Amniotic stem cell (primary cell): ENCODE results near the gene TMPRSS11E.
"Not testable (repeated sequence)": the region's sequence is repeated elsewhere in the genome, so short reads cannot be mapped to it uniquely, and the experiment has no call there.

ENCODE experiments used
- DNase-seq: peaks from one replicate; lab custom pipeline; 2025; lab: John Stamatoyannopoulos, UW

Gene TMPRSS11E

GRCh38 chr4:68447201-68447600 is at the start of gene TMPRSS11E:
TMPRSS11E (plus strand) TSS chr4:68447463; CDS start chr4:68447513, 50 bp downstream.
- DNase-seq = no peak

- DNase-seq = no peak
These were observed 48.0 kb upstream of the TMPRSS11E start for GRCh38 chr4:68399306-68399705.

- no peak for DNase-seq
These were observed 46.0 kb upstream of the TMPRSS11E start for GRCh38 chr4:68401231-68401630.

- DNase-seq = no peak
These were observed 43.1 kb upstream of the TMPRSS11E start for GRCh38 chr4:68404153-68404552.

GRCh38 chr4:68405718-68406478 is 41.4 kb upstream of the TMPRSS11E start:
- not testable (repeated sequence) for DNase-seq

GRCh38 chr4:68406479-68406859 is 40.8 kb upstream of the TMPRSS11E start:
- no peak for DNase-seq

- DNase-seq = not testable (repeated sequence)
These were observed 40.0 kb upstream of the TMPRSS11E start for GRCh38 chr4:68407015-68407867.

GRCh38 chr4:68407868-68408190 is 39.4 kb upstream of the TMPRSS11E start:
- no peak for DNase-seq

GRCh38 chr4:68410149-68410548 is 37.1 kb upstream of the TMPRSS11E start:
- no peak for DNase-seq

- no peak for DNase-seq
These were observed 36.6 kb upstream of the TMPRSS11E start for GRCh38 chr4:68410643-68411042.

- not testable (repeated sequence) for DNase-seq
These were observed 35.2 kb upstream of the TMPRSS11E start for GRCh38 chr4:68412031-68412430.

GRCh38 chr4:68416591-68416990 is 30.7 kb upstream of the TMPRSS11E start:
- no peak for DNase-seq

GRCh38 chr4:68426516-68426915 is 20.7 kb upstream of the TMPRSS11E start:
- DNase-seq = no peak

- DNase-seq = no peak
These were observed 16.9 kb upstream of the TMPRSS11E start for GRCh38 chr4:68430337-68430736.

- no peak for DNase-seq
These were observed 14.9 kb upstream of the TMPRSS11E start for GRCh38 chr4:68432320-68432719.

GRCh38 chr4:68433582-68433981 is 13.7 kb upstream of the TMPRSS11E start:
- no peak for DNase-seq

- DNase-seq = no peak
These were observed 13.0 kb upstream of the TMPRSS11E start for GRCh38 chr4:68434277-68434676.

- no peak for DNase-seq
These were observed 12.4 kb upstream of the TMPRSS11E start for GRCh38 chr4:68434836-68435235.

- DNase-seq = no peak
These were observed 2.2 kb upstream of the TMPRSS11E start for GRCh38 chr4:68445111-68445510.

- DNase-seq = no peak
These were observed 4.3 kb downstream of the TMPRSS11E start for GRCh38 chr4:68451246-68452211.

- DNase-seq = no peak
These were observed 12.8 kb downstream of the TMPRSS11E start for GRCh38 chr4:68460085-68460484.

- no peak for DNase-seq
These were observed 14.5 kb downstream of the TMPRSS11E start for GRCh38 chr4:68461790-68462189.
